A673 (cell line): ENCODE data around the gene NBAS.

Experiments
- EZH2 ChIP-seq: fragments of 200-600 bp; sonication (generic); IDR thresholded peaks from 2 replicates; pipeline ENCODE4 v1.6.1; 2017; ENCODE audit warnings: borderline replicate concordance, low read depth, mild to moderate bottlenecking, mixed read lengths, antibody characterized with exemption, low read length; ENCODE audit not compliant: poor library complexity, severe bottlenecking
- TF ChIP-seq, protein P1 (sequence below): fragments of 300-800, 200-600 bp; sonication (generic); conservative IDR thresholded peaks from 2 replicates; pipeline ENCODE4 v1.5.1; 2017; ENCODE audit warnings: low read depth, mild to moderate bottlenecking, antibody characterized with exemption, low read length, moderate library complexity, mixed read lengths

DNA sequence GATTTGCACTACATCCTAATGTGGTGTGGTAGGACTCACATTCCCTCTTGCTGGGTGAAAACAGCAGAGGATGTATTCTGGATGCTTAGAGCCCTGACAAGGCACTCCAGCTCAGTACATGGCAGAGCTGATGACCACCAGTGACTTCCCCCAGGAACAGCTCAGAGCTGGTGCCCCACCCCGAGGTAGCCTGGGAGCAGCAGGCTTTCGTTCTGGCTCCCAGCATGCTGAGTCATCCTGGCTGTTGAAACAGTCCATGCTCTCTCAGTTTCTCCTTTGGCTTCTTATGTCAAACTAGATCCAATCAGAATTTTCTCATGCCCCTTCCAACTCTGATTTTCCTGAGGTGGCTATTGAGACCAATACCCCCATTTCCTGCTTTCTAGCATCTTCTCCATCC is 438.2 kb downstream of the NBAS start:
- TF ChIP-seq, protein P1, sequence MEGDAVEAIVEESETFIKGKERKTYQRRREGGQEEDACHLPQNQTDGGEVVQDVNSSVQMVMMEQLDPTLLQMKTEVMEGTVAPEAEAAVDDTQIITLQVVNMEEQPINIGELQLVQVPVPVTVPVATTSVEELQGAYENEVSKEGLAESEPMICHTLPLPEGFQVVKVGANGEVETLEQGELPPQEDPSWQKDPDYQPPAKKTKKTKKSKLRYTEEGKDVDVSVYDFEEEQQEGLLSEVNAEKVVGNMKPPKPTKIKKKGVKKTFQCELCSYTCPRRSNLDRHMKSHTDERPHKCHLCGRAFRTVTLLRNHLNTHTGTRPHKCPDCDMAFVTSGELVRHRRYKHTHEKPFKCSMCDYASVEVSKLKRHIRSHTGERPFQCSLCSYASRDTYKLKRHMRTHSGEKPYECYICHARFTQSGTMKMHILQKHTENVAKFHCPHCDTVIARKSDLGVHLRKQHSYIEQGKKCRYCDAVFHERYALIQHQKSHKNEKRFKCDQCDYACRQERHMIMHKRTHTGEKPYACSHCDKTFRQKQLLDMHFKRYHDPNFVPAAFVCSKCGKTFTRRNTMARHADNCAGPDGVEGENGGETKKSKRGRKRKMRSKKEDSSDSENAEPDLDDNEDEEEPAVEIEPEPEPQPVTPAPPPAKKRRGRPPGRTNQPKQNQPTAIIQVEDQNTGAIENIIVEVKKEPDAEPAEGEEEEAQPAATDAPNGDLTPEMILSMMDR, result no peak
- TF ChIP-seq EZH2, result no peak
